CD4-positive, alpha-beta T cell treated with Interleukin-1 beta for 1 hour (primary cell): ENCODE results near the gene DPP10.
"Not testable (repeated sequence)": the region's sequence is repeated elsewhere in the genome, so short reads cannot be mapped to it uniquely, and the experiment has no call there.

Source experiments
- DNase-seq, 2 donors: peaks; one replicate each; pipeline ENCODE4 v3.0.0-alpha.2; 2020 to 2022

DPP10 gene

DNA sequence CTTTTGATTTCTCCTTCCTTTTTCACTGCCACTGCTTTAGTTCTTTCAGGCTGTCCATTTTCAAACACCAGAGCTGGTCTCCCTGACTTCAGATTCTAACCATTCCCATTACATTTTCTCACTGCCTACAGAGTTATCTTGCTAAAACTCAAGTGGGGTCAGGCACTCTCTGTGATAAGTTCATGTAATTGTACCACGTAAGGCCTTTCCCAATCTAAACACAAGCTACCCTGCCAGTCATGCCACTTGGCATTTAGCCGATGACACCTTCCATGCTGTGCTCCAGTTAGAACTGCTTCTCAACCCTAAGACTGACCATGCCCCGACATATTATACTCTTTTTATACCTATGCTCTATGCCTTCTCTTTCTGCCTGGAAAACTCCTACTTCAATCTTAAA is 592.4 kb downstream of the DPP10 start:
- DNase-seq = no peak

- no peak for DNase-seq
Observed at GRCh38 chr2:115036818-115037217, 594.4 kb downstream of the DPP10 start.

GRCh38 chr2:115057473-115057872 is 615.0 kb downstream of the DPP10 start:
- DNase-seq = no peak

- DNase-seq = no peak
Observed at GRCh38 chr2:115070002-115070401, 627.6 kb downstream of the DPP10 start.

GRCh38 chr2:115071534-115071933 is 629.1 kb downstream of the DPP10 start:
- DNase-seq = no peak

GRCh38 chr2:115075800-115076199 is 633.4 kb downstream of the DPP10 start:
- DNase-seq = no peak

GRCh38 chr2:115077626-115078025 is 635.2 kb downstream of the DPP10 start:
- DNase-seq = no peak

GRCh38 chr2:115083225-115083624 is 640.8 kb downstream of the DPP10 start:
- no peak for DNase-seq

GRCh38 chr2:115083711-115084110 is 641.3 kb downstream of the DPP10 start:
- DNase-seq = no peak

- no peak for DNase-seq
Observed at GRCh38 chr2:115084446-115084845, 642.0 kb downstream of the DPP10 start.

- not testable (repeated sequence) for DNase-seq
Observed at GRCh38 chr2:115086051-115086620, 643.7 kb downstream of the DPP10 start.

DNA sequence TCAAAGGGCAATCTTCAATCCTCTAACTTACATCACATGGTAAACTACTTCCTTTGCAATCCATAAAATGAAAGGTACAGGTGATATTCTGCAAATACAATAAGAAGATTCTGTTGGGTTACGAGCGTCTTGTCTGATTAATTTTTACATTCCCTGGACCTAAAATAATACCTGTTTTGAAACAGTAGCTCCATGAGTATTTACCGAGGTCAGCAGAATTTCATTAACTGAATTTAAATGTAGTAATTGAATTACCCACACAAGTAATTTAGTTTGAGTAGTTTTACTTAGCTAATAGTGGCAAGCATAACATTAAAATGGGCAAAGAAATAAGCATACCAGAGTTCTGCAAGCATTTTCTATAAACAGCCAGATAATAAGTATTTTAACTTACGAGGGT is 652.0 kb downstream of the DPP10 start:
- no peak for DNase-seq

GRCh38 chr2:115105966-115106365 is 663.5 kb downstream of the DPP10 start:
- DNase-seq = no peak

- DNase-seq = no peak
Observed at GRCh38 chr2:115115135-115115534, 672.7 kb downstream of the DPP10 start.

DNA sequence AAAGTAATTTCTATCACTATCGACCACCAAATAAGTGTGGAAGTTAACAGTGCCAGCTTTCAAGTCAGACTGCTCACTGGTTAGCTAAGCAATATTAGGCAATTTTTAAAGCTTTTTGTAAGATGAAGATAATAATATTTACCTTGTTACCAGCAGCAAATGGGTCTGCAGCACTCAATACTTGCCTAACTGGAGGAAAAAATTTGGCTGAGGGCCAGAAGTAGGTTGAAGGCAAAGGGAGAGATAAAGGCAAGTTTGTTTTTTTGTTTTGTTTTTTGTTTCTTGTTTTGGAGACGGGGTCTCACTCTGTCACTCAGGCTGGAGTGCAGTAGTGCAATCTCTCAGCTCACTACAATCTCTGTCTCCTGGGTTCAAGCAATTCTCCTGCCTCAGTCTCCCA is 675.9 kb downstream of the DPP10 start:
- no peak for DNase-seq

- no peak for DNase-seq
Observed at GRCh38 chr2:115119086-115119485, 676.6 kb downstream of the DPP10 start.

DNA sequence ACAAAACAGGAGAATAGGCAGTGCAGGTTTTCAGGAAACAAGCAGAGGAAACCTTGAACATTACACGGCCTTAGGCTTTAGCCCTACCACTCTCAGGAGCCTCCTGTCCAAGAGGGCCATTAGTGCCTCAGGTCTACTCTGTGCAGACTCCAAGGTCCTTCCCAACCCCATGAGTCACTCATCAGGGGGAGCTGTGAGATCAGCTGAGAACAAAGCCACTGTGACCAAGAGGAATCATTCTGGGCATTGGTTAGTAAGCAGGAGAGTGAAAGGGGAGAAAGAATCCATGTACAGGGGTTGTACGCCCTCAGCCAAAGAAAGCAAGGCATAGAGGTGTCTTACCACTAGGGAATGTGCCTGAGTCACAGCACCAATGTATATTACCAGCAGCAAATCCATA is 680.3 kb downstream of the DPP10 start:
- DNase-seq = no peak

DNA sequence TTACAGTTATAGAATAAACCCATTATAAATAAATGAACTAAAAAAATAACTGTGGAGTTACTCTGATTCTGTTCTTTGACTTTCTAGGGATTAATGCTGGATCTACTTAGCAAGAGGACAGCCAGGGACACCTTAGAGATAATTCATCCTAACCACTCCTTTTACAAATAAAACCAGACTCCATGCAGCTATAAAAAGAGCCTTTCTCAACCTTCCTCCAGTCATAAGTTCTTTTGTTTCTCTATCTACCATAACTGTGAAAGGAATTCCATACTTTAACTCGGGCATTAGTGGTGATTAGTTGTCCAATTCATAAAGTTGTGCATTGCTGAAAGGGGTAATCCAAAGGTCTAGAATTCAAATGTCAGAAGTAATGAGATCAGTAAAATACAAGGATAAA is 682.4 kb downstream of the DPP10 start:
- DNase-seq = no peak

GRCh38 chr2:115129536-115129935 is 687.1 kb downstream of the DPP10 start:
- DNase-seq = no peak

DNA sequence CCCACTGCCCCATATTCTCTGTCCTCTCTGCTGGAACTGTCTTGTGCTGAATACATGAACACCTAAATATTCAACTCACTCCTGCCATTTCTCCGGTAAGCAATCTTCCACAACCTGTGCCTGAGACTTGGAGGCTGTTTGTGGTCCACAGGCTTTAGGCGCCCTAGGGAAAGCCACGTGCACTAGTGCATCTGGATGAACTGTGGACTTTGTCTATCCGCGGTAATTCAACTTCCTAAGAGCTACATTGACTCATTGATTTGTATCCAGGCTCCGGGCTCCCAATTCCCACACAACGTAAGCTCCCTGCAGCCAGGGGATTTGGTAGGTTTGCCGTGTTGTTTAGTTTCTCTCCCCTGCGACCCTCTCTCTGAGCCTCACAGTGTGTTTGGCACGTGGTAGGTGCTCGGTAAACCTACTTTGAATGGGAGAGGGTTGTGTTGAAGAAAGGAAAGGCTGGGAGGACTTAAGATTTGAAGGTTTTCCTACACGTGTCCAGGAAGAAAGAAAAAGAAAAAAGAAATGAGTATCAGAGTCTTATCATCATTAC is 718.2 kb downstream of the DPP10 start:
- no peak for DNase-seq

GRCh38 chr2:115161081-115161770 is 718.8 kb downstream of the DPP10 start:
- no peak for DNase-seq

DNA sequence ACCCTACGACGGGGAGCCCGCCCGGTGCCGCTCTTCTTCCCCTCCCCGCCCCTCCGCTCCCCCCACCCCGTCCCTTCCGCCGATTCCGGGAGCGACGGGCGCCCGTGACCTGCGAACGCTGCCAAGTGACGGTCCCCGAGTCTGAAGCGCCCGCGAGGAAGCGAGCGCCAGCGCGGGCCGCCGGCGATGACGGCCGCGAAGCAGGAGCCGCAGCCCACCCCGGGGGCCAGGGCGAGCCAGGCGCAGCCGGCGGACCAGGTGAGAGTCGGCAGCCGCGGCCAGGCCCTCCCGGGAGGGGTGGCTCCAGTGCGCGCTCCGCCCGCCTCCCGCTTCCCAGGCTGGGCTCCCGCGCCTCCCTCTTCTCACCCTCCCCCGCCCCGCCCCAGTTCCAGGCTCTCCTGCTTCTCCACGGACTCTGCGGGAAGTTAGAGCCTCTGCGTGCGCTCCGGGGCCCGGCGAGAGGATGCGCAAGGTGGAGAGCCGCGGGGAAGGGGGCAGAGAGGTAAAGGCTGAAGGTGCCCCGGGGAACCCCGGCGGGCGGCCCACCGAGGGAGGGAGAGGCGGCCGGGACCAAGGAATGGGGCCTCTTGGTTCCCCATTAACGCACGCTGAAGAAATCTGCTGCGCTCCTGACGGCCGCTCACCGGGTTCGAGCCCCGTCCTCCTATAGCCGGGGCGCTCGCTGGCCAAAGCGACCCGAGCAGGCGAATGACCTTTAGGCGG is 719.5 kb downstream of the DPP10 start:
- DNase-seq = no peak

DNA sequence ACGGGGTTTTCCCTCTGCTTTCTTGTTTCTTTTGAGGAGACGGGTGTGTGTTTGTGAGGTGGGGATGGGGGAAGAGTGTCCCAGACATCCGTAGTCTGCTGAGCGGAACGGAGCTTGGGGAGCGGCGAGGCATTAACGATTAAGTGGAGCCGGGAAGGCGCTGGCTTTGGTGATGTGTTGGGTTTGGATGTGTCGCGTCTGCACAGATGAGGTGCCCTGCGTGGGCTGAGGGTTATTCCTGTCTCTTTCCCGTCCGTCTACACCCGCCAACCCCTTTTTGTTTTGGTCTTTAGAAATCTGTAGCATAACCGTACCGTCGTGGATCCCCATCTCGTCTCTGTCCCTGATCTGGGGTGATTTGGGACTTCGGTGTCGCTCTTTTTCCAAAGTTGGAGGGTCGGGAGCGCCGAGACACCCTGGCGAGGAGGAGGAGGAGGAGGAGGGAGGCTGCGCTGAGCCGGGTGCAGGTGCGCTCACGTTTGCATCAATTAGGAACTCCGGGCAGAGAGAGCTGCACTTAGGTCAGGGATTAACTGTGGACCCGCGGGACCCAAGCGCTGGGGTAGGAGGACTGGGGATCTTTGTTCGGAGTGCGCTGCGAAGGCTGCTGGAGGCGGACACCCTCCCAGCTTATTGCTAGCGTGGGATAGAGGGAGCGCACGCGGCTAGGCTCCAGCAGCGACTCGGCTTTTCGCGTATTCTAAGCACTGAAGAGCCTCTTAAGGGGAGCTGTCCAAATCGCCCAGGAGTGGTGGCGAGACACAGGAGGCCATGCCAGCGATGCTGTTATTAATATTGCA is 720.3 kb downstream of the DPP10 start:
- DNase-seq = no peak
